Measurements from ENCODE around the gene AGFG2. TPM values are rescaled to one million over a fixed set of nuclear protein-coding genes. Genes with fewer than 3 reads are reported as not detected.
A peak's percentile ranks its signal among the peaks of the same experiment; 100 is the strongest.
"Not testable (repeated sequence)": the region's sequence is repeated elsewhere in the genome, so short reads cannot be mapped to it uniquely, and the experiment has no call there.

Gene AGFG2
- total RNA-seq, 1 donor from 2014 or later = 4.0 TPM

DNA sequence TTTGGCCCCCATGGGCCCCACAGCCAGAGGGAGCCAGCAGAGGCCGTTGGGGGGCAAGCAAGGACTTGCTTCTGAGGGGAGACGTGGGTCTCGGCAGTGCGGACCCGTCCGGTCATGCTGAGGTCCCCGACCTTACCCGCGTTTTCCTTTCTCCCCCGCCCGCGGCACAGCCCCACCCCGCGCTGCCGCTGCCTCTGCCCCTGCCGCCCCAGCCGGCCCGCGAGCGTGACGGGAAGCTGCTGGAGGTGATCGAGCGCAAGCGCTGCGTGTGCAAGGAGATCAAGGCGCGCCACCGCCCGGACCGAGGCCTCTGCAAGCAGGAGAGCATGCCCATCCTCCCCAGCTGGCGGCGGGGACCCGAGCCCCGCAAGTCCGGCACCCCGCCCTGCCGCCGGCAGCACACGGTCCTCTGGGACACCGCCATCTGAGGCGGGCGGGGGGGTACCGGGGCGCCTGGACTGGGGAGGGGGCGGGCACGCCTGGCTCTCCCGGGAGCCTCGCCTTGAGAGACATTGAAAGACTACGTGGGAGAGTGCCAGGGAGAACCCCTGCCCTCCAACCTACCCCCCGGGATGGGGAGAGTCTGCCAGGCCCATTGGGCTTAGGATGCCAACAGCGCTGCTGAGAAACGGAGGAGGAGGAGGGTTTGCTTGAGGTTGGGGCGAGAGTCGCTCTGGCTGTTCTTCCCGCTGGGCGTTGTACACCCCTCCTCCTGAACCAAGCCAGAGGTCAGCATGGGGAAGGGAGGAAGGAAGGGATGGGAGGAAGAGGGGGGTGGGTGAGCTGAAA, 45.3 kb upstream of the AGFG2 start:
- Histone ChIP-seq H3K4me3 (ENCODE audit: low read depth, low read length) (peak overlapping the region; percentile 13), H3K27me3 (ENCODE audit: control insufficient read depth, insufficient read depth, low read length) (peaks cover 3% of the 10 kb centered on the region), H3K36me3 (ENCODE audit: control insufficient read depth, insufficient read depth, low read length) (no peaks in the 10 kb centered on the region)
- no peak for TF ChIP-seq CTCF (IDR thresholded peaks at IDR 0.05; ENCODE audit: insufficient read depth, low read length, poor library complexity, severe bottlenecking)
- DNase-seq (ENCODE audit: low read depth) = no peak

GRCh38 chr7:100496509-100496908, 42.5 kb upstream of the AGFG2 start:
- no peak for TF ChIP-seq CTCF (IDR thresholded peaks at IDR 0.05; ENCODE audit: insufficient read depth, low read length, poor library complexity, severe bottlenecking)

DNA sequence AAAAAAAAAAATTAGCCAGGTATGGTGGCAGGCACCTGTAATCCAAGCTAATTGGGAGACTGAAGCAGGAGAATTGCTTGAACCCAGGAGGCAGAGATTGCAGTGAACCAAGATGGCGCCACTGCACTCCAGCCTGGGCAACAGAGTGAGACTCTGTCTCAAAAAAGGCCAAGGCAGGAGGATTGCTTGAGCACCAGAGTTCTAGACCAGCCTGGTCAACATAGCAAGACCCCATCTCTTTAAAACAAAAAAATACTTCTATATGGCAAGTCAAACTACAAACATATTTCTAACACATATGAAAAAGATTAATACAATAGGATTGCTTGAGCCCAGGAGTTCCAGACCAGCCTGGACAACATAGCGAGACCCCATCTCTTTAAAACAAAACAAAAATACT, 38.3 kb upstream of the AGFG2 start:
- H3K36me3 ChIP-seq (ENCODE audit: control insufficient read depth, insufficient read depth, low read length); H3K4me3 ChIP-seq (ENCODE audit: low read depth, low read length); H3K27me3 ChIP-seq (ENCODE audit: control insufficient read depth, insufficient read depth, low read length); DNase-seq (ENCODE audit: low read depth): not testable (repeated sequence)

More at GRCh38 chr7:100496509-100496908, 42.5 kb upstream of the AGFG2 start:
- H3K27me3 ChIP-seq (ENCODE audit: control insufficient read depth, insufficient read depth, low read length) = no peaks in the 10 kb centered on the region
- DNase-seq (ENCODE audit: low read depth) = no peak
- no peaks in the 10 kb centered on the region for H3K36me3 ChIP-seq (ENCODE audit: control insufficient read depth, insufficient read depth, low read length)
- no peak overlapping the region for H3K4me3 ChIP-seq (ENCODE audit: low read depth, low read length)

DNA sequence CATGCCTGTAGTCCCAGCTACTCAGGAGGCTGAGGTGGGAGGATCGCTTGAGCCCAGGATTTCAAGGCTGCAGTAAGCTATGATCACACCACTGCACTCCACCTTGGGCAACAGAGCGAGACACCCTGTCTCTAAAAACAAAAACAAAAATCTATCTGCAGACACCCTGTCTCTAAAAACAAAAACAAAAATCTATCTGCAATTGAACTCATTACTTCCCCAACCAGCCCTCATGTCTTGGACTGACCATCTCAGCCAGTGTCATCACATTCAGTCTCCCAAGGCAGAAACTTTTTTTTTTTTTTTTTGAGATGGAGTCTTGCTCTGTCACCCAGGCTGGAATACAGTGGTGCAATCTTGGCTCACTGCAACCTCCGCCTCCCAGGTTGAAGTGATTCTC, 35.0 kb upstream of the AGFG2 start:
- H3K36me3 ChIP-seq (ENCODE audit: control insufficient read depth, insufficient read depth, low read length); H3K27me3 ChIP-seq (ENCODE audit: control insufficient read depth, insufficient read depth, low read length); H3K4me3 ChIP-seq (ENCODE audit: low read depth, low read length); DNase-seq (ENCODE audit: low read depth): not testable (repeated sequence)

DNA sequence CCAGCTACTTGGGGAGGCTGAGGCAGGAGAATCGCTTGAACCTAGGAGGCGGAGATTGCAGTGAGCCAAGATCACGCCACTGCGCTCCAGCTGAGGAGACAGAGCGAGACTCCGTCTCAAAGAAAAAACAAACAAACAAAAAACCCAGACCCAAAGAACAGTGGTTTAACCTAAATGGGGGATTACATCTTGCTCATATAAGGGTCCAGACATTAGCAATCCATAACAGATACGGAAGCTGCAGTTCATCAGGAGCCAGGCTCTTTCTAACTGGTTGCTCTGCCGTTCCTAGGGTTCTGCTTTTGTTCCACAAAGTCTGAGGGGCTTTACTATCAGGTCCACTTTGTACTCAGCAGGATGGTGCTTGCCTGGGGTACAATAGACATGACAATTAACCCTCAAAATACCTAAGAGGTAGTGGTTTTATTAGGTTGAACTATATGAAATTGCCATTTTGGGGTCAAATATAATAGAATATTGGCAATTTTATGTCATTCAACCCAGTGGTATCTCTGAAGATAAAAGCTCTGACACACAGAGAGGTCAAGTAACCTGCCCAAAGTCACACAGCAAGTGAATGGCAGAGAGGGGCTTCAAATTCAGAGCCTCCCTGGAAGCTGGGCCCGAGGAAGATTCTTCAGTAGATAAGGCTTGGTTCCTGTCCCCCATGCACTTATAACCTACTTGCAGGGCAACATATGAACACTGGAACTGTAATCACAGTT, 34.0 kb upstream of the AGFG2 start:
- DNase-seq (ENCODE audit: low read depth) = no peak
- Histone ChIP-seq H3K4me3 (ENCODE audit: low read depth, low read length) (no peak overlapping the region), H3K36me3 (ENCODE audit: control insufficient read depth, insufficient read depth, low read length) (no peaks in the 10 kb centered on the region), H3K27me3 (ENCODE audit: control insufficient read depth, insufficient read depth, low read length) (no peaks in the 10 kb centered on the region)
- TF ChIP-seq CTCF (IDR thresholded peaks at IDR 0.05; ENCODE audit: insufficient read depth, low read length, poor library complexity, severe bottlenecking) = no peak

DNA sequence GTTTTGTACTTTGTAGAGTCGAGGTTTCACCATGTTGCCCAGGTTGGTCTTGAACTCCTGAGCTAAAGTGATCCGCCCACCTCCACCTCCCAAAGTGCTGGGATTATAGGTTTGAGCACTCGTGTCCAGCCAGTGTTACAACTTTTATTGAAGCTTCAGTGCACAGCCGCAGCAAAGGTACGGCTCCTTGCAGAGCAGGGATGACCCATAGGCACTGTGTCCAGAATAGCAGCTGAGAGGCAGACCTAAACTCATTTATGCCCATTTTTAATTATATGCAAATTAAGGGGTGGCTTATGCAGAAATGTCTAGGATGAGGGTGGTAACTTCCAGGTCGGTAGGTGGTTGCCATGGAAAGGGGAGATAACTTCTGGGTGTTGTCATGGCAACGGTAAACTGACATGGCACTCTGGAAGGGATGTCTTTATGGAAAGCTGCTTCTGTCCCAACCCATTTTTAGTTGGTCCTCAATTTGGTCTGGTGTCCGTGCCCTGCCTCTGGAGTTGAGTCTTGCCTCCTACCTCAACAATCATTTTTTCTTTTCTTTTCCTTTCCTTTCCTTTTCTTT, 32.6 kb upstream of the AGFG2 start:
- TF ChIP-seq CTCF (IDR thresholded peaks at IDR 0.05; ENCODE audit: insufficient read depth, low read length, poor library complexity, severe bottlenecking) = no peak
- Histone ChIP-seq H3K4me3 (ENCODE audit: low read depth, low read length) (no peak overlapping the region), H3K36me3 (ENCODE audit: control insufficient read depth, insufficient read depth, low read length) (no peaks in the 10 kb centered on the region), H3K27me3 (ENCODE audit: control insufficient read depth, insufficient read depth, low read length) (no peaks in the 10 kb centered on the region)
- no peak for DNase-seq (ENCODE audit: low read depth)
